Smooth muscle cell (in vitro differentiated cells): ENCODE results near the gene KRT16. TPM values are rescaled to one million over a fixed set of nuclear protein-coding genes. Genes with fewer than 3 reads are reported as not detected.
"Not testable (repeated sequence)": the region's sequence is repeated elsewhere in the genome, so short reads cannot be mapped to it uniquely, and the experiment has no call there.

Source experiments
- DNase-seq: peaks from one replicate; lab custom pipeline; 2025; ENCODE audit not compliant: unreplicated experiment; lab: John Stamatoyannopoulos, UW
- H2AFZ ChIP-seq: fragments of 200-600 bp; sonication (generic); 2 replicates; pipeline ENCODE4 v1.6.0; 2016; ENCODE audit warnings: antibody characterized with exemption, low read depth, mild to moderate bottlenecking
- H3F3A ChIP-seq: fragments of 200-600 bp; sonication (generic); 2 replicates; pipeline ENCODE4 v1.6.0; 2017; ENCODE audit warnings: antibody characterized with exemption, low read depth
- H3K27ac ChIP-seq: fragments of 200-600 bp; sonication (generic); 2 replicates; pipeline ENCODE4 v1.5.1; 2016; ENCODE audit warnings: low read depth, mild to moderate bottlenecking
- H3K27me3 ChIP-seq: fragments of 200-600 bp; sonication (generic); 2 replicates; pipeline ENCODE4 v1.6.1; 2016; ENCODE audit warnings: low read depth, mild to moderate bottlenecking
- H3K36me3 ChIP-seq: fragments of 200-600 bp; sonication (generic); 2 replicates; pipeline ENCODE4 v1.5.1; 2016; ENCODE audit warnings: low read depth
- H3K4me1 ChIP-seq: fragments of 200-600 bp; sonication (generic); 2 replicates; pipeline ENCODE4 v1.5.1; 2016; ENCODE audit warnings: low read depth
- H3K4me2 ChIP-seq: fragments of 200-600 bp; sonication (generic); 2 replicates; pipeline ENCODE4 v1.6.0; 2016; ENCODE audit warnings: mild to moderate bottlenecking
- H3K4me3 ChIP-seq: fragments of 200-600 bp; sonication (generic); 2 replicates; pipeline ENCODE4 v1.5.1; 2016; ENCODE audit warnings: mild to moderate bottlenecking
- H3K79me2 ChIP-seq: fragments of 200-600 bp; sonication (generic); 2 replicates; pipeline ENCODE4 v1.6.0; 2016; ENCODE audit warnings: low read depth, mild to moderate bottlenecking
- H3K9ac ChIP-seq: fragments of 200-600 bp; sonication (generic); 2 replicates; pipeline ENCODE4 v1.6.0; 2016; ENCODE audit warnings: low read depth
- H3K9me3 ChIP-seq: fragments of 200-600 bp; sonication (generic); replicated peaks from 2 replicates; pipeline ENCODE4 v1.5.1; 2016; ENCODE audit warnings: low read depth
- H4K20me1 ChIP-seq: fragments of 200-600 bp; sonication (generic); 2 replicates; pipeline ENCODE4 v1.6.0; 2016; ENCODE audit warnings: low read depth
- whole genome bisulfite sequencing: methylation state at CpG from one replicate; pipeline ENCODE4 v1.1.7; 2016; ENCODE audit warnings: low lambda C conversion rate; 5-methylcytosine and 5-hydroxymethylcytosine counted together
- polyA plus RNA-seq: library from polyadenylated mRNA; unstranded; fragments of >200 nt; fragmentation: Nextera tagmentation; extraction: Ambion mirVana; gene quantifications from 2 replicates; pipeline ENCODE4 v1.2.1, GENCODE V29; 2016
- total RNA-seq: library from RNA; depleted of rRNA; stranded (reverse); fragments of >200 nt; gene quantifications from 2 replicates; pipeline ENCODE4 v1.2.3, GENCODE V29; 2014
- TF ChIP-seq, protein P1 (sequence below): fragments of 200-600 bp; sonication (generic); IDR thresholded peaks from 2 replicates; pipeline ENCODE4 v1.5.1; 2017; ENCODE audit warnings: borderline replicate concordance, mild to moderate bottlenecking, antibody characterized with exemption; ENCODE audit not compliant: insufficient read depth, poor library complexity, severe bottlenecking

KRT16 gene
- total and polyA plus RNA-seq, 2 experiments from 2014 or later = 304 to 521 TPM

DNA sequence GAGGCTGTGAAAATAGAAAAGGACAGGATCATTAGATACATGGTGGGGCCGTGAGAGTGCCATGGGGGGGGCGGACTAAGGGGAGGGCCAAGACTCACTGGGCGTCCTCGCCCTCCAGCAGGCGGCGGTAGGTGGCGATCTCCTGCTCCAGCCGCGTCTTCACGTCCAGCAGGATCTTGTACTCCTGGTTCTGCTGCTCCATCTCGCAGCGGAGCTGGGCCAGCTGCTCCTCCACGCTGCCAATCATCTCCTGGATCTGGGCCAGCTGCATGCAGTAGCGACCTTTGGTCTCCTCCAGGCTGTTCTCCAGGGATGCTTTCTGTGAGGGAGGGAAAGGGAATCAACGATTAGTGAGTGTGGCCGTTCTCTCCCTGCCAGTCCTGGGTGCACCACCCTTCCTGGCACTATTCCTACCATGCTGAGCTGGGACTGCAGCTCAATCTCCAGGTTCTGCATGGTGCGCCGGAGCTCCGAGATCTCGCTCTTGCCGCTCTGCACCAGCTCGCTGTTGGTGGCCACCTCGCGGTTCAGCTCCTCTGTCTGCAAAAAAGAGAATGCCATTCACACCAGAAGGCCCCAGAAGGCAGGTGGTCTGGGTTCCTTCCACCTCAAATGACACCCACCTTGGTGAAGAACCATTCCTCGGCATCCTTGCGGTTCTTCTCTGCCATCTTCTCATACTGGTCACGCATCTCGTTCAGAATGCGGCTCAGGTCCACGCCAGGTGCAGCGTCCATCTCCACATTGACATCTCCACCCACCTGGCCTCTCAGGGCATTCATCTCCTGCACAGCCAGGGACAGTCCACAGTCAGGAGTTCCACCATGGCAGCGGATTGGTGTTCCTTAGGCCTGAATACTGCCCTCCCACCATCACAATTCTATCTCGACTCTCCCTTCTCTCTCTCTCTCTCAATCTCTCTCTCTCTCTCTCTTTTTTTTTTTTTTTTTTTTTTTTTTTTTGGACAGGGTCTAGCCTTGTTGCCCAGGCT is 29.1 kb downstream of the KRT16 start:
- Histone ChIP-seq H3K4me2 (no peak overlapping the region), H3K4me1 (no peaks in the 10 kb centered on the region), H4K20me1 (no peaks in the 10 kb centered on the region), H3K9me3 (no peaks in the 10 kb centered on the region), H3K27me3 (no peaks in the 10 kb centered on the region), H3K9ac (no peak overlapping the region), H2AFZ (no peak overlapping the region), H3K27ac (no peak overlapping the region), H3F3A (no peaks in the 10 kb centered on the region), H3K36me3 (no peaks in the 10 kb centered on the region), H3K79me2 (no peaks in the 10 kb centered on the region), H3K4me3 (no peak overlapping the region)
- TF ChIP-seq, protein P1, sequence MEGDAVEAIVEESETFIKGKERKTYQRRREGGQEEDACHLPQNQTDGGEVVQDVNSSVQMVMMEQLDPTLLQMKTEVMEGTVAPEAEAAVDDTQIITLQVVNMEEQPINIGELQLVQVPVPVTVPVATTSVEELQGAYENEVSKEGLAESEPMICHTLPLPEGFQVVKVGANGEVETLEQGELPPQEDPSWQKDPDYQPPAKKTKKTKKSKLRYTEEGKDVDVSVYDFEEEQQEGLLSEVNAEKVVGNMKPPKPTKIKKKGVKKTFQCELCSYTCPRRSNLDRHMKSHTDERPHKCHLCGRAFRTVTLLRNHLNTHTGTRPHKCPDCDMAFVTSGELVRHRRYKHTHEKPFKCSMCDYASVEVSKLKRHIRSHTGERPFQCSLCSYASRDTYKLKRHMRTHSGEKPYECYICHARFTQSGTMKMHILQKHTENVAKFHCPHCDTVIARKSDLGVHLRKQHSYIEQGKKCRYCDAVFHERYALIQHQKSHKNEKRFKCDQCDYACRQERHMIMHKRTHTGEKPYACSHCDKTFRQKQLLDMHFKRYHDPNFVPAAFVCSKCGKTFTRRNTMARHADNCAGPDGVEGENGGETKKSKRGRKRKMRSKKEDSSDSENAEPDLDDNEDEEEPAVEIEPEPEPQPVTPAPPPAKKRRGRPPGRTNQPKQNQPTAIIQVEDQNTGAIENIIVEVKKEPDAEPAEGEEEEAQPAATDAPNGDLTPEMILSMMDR = no peak
- no peak for DNase-seq
- 97% methylated on average over 26 of the region's 33 CpGs for WGBS

DNA sequence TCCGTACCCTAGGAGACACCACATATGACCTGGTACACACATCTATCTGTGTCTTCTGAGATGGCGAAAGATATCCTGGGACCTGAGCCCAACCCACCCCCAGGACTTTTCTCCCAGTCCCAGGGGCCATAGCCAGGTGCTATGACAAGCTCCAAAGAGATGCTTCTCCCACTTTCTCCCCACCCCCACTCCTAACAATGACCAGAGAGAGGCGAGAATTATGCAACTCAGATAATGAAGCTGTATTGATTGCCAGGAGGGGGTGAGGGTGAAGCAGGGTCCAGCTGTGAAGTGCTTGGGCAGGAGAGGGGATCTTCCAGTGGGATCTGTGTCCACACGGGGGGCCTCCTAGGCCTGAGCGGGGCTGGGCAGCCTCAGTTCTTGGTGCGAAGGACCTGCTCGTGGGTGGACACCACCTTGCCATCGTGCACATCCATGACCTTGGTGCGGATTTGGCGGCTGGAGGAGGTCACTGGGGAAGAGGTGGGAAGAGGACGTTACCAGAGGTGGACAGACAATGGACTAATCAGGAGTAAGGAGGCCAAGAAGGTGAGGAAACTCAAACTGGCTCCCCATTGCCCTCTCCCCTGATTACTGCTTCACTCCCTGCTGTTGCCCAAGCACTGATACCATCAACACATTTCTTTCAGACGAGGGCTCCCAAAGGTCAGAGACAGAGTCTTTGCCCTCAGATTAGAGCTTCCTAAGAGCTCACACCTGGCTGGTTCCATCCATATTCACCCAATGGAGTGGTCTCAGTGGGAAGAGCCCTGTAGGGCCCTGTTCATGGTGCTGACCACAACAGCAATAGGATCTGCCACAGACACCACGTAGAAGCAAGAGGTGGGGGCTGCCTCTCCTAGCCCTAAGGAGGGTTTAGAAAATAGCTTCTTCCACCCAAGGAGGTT is 30.3 kb downstream of the KRT16 start:
- H3K79me2 ChIP-seq, H3K4me1 ChIP-seq, H3K4me2 ChIP-seq, H3K27me3 ChIP-seq, H2AFZ ChIP-seq, H3K9ac ChIP-seq, H3K36me3 ChIP-seq, H3K27ac ChIP-seq, H3F3A ChIP-seq, H3K4me3 ChIP-seq, H4K20me1 ChIP-seq, DNase-seq, H3K9me3 ChIP-seq: not testable (repeated sequence)
- WGBS = 91% methylated on average over 13 of the region's 13 CpGs

DNA sequence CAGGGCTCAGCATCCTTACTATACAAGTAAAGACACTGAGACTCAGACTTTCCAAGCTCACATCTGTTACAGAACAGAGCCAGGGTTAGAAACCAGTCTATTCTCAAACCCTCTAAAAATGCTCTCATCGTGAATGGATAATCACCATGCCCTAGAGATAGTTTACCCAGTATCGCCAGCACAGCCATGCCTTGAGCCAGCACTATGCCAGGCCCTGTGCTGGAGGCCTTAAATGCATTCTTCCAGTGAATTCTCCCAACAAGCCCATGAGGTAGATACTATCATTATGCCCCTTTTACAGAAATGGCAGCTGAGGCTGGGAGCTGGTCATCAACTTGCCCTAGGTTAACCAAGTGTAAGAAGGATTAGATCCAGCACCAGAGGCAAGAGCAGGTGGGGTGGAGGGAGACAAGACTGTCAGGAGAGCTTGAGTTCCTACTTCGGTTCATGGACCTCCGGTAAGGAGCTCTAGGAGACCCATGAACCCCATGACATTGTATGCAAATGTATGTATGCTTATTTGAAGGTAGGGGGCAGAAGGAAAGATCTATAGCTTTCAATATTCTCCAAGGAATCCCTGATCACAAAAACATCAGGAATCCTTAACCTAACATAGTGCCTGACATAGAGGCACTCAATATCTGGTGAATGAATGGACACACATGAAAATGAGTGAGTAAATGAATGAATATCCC is 31.1 kb downstream of the KRT16 start:
- Histone ChIP-seq H4K20me1 (no peaks in the 10 kb centered on the region), H3K79me2 (no peaks in the 10 kb centered on the region), H3F3A (no peaks in the 10 kb centered on the region), H3K9me3 (no peaks in the 10 kb centered on the region), H3K9ac (no peak overlapping the region), H3K4me3 (no peak overlapping the region), H3K36me3 (no peaks in the 10 kb centered on the region), H3K4me2 (no peak overlapping the region), H3K27me3 (no peaks in the 10 kb centered on the region), H3K27ac (peak overlapping the region; percentile 71), H2AFZ (no peak overlapping the region), H3K4me1 (no peaks in the 10 kb centered on the region)
- TF ChIP-seq, protein P1 = no peak
- no peak for DNase-seq
- WGBS = 89% methylated on average over 4 of the region's 4 CpGs
